OCI-LY1 (cell line): ENCODE data around the gene FCGR2B.
"Not testable (repeated sequence)": the region's sequence is repeated elsewhere in the genome, so short reads cannot be mapped to it uniquely, and the experiment has no call there.

Source experiments
- H2AFZ ChIP-seq: fragments of 200-600 bp; sonication (generic), shearing (Covaris generic); 2 replicates; pipeline ENCODE4 v1.6.0; 2014; ENCODE audit warnings: antibody characterized with exemption, mild to moderate bottlenecking, low read length
- H3F3A ChIP-seq: fragments of 200-600 bp; sonication (generic), shearing (Covaris generic); 2 replicates; pipeline ENCODE4 v1.6.0; 2014; ENCODE audit warnings: mild to moderate bottlenecking, antibody characterized with exemption, low read length, moderate library complexity; ENCODE audit not compliant: insufficient read depth
- H3K27ac ChIP-seq: fragments of 200-600 bp; sonication (generic); 2 replicates; pipeline ENCODE4 v1.5.1; 2014; ENCODE audit warnings: low read length, mixed run types, mild to moderate bottlenecking, low read depth; ENCODE audit not compliant: poor library complexity, severe bottlenecking
- H3K27me3 ChIP-seq: fragments of 200-600 bp; sonication (generic); 2 replicates; pipeline ENCODE4 v1.6.0; 2014; ENCODE audit warnings: antibody characterized with exemption, mild to moderate bottlenecking, low read length, moderate library complexity; ENCODE audit not compliant: insufficient read depth
- H3K36me3 ChIP-seq: fragments of 200-600 bp; sonication (generic); 2 replicates; pipeline ENCODE4 v1.6.1; 2014; ENCODE audit warnings: mild to moderate bottlenecking, antibody characterized with exemption, low read length, moderate library complexity, mixed read lengths; ENCODE audit not compliant: insufficient read depth
- H3K4me1 ChIP-seq: fragments of 200-600 bp; sonication (generic); 2 replicates; pipeline ENCODE4 v1.5.1; 2014; ENCODE audit warnings: mild to moderate bottlenecking, low read length, moderate library complexity; ENCODE audit not compliant: insufficient read depth, severe bottlenecking
- H3K4me2 ChIP-seq: fragments of 200-600 bp; sonication (generic), shearing (Covaris generic); 2 replicates; pipeline ENCODE4 v1.6.1; 2014; ENCODE audit warnings: low read length
- H3K4me3 ChIP-seq: fragments of 200-600 bp; sonication (generic); 2 replicates; pipeline ENCODE4 v1.5.1; 2014; ENCODE audit warnings: low read length, low read depth, mild to moderate bottlenecking, mixed read lengths; ENCODE audit not compliant: poor library complexity, severe bottlenecking
- H3K79me2 ChIP-seq: fragments of 200-600 bp; shearing (Covaris generic); 2 replicates; pipeline ENCODE4 v1.6.1; 2016; ENCODE audit warnings: mixed run types, low read length, mixed read lengths; ENCODE audit not compliant: insufficient read depth
- H3K9ac ChIP-seq: fragments of 200-600 bp; sonication (generic), shearing (Covaris generic); 2 replicates; pipeline ENCODE4 v1.6.1; 2014; ENCODE audit warnings: mild to moderate bottlenecking, low read length, mixed read lengths
- H3K9me2 ChIP-seq: fragments of 200-600 bp; sonication (generic), shearing (Covaris generic); 2 replicates; pipeline ENCODE4 v1.6.1; 2014; ENCODE audit warnings: low read depth, mild to moderate bottlenecking, low read length, mixed read lengths
- H3K9me3 ChIP-seq: fragments of 200-600 bp; shearing (Covaris generic); 2 replicates; pipeline ENCODE4 v1.6.1; 2014; ENCODE audit warnings: low read length, mixed read lengths
- H4K20me1 ChIP-seq: fragments of 200-600 bp; sonication (generic), shearing (Covaris generic); 2 replicates; pipeline ENCODE4 v1.6.0; 2016; ENCODE audit warnings: mild to moderate bottlenecking, low read length; ENCODE audit not compliant: insufficient read depth
- CTCF ChIP-seq: fragments of 200-600 bp; sonication (generic), shearing (Covaris generic); IDR thresholded peaks from 2 replicates; pipeline ENCODE4 v1.5.1; 2017; ENCODE audit warnings: mild to moderate bottlenecking, antibody characterized with exemption, low read length, moderate library complexity, mixed read lengths
- EZH2 ChIP-seq: fragments of 200-600 bp; sonication (generic), shearing (Covaris generic); IDR thresholded peaks from 2 replicates; pipeline ENCODE4 v1.8.0; 2017; ENCODE audit warnings: borderline replicate concordance, mixed run types, mild to moderate bottlenecking, antibody characterized with exemption, low read length, moderate library complexity, mixed read lengths

Gene FCGR2B

GRCh38 chr1:161671045-161672020, 8.4 kb downstream of the FCGR2B start:
- H3K36me3 ChIP-seq: peaks cover 30% of the 10 kb centered on the region
- not testable (repeated sequence) for H3K4me2 ChIP-seq, H4K20me1 ChIP-seq, H3K4me1 ChIP-seq, H3F3A ChIP-seq, H3K4me3 ChIP-seq, H3K9me2 ChIP-seq, H3K79me2 ChIP-seq, H3K27ac ChIP-seq, H2AFZ ChIP-seq, H3K9ac ChIP-seq, H3K9me3 ChIP-seq, H3K27me3 ChIP-seq

- H3K36me3 ChIP-seq: peaks cover 48% of the 10 kb centered on the region
- H3K4me2 ChIP-seq, H3K4me3 ChIP-seq, H3K9me3 ChIP-seq, H3K4me1 ChIP-seq, H3K9ac ChIP-seq, H3K27ac ChIP-seq, H3K9me2 ChIP-seq, H3F3A ChIP-seq, H3K27me3 ChIP-seq, H3K79me2 ChIP-seq, H2AFZ ChIP-seq, H4K20me1 ChIP-seq: not testable (repeated sequence)
Observed at GRCh38 chr1:161673437-161673836, 10.5 kb downstream of the FCGR2B start.

DNA sequence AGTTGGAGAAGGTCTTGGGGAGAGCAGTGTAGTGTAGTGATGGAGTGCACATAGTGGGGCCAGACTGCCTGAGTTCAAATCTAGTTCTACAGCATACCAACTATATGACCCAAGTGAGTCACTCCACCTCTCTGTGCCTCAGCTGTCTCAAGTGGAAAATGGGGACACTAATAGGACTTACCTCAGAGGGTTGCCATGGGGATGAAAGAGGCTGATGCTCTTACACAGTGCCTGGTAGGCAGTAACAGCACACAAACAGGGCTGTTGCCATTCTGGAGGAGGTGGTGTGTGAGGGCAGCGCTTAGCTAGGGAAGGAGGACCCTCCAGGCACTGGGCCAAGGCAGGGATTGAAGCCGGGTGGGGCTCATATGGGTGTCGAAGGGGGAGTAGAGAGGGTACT, 11.5 kb downstream of the FCGR2B start:
- not testable (repeated sequence) for H3K4me3 ChIP-seq, H3K4me2 ChIP-seq, H3K9ac ChIP-seq, H3K4me1 ChIP-seq, H3K27ac ChIP-seq, H2AFZ ChIP-seq, H3K79me2 ChIP-seq, H3K9me2 ChIP-seq, H3K27me3 ChIP-seq, H3F3A ChIP-seq, H4K20me1 ChIP-seq, H3K9me3 ChIP-seq
- peaks cover 53% of the 10 kb centered on the region for H3K36me3 ChIP-seq

DNA sequence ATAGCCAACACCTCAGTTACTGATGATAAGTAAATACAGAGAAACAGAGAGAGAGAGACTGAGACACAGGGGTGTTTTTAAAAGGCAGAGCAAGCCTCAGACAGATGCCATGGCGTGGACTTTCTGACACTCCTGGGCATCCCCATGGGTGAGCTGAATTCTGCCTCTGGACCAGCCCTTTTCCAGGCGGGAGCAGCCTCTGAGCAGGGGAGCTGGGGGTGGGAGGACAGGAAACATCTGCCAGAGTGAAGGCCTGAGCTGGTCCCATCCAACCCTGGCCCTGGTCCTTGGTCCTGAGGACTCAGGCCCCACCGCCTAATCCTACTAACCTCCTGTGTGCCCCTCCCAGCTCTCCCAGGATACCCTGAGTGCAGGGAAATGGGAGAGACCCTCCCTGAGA, 12.0 kb downstream of the FCGR2B start:
- H3K9me3 ChIP-seq, H3K4me1 ChIP-seq, H4K20me1 ChIP-seq, H3K4me3 ChIP-seq, H3K9ac ChIP-seq, H2AFZ ChIP-seq, H3F3A ChIP-seq, H3K79me2 ChIP-seq, H3K9me2 ChIP-seq, H3K27me3 ChIP-seq, H3K27ac ChIP-seq, H3K4me2 ChIP-seq: not testable (repeated sequence)
- H3K36me3 ChIP-seq: peaks cover 53% of the 10 kb centered on the region

DNA sequence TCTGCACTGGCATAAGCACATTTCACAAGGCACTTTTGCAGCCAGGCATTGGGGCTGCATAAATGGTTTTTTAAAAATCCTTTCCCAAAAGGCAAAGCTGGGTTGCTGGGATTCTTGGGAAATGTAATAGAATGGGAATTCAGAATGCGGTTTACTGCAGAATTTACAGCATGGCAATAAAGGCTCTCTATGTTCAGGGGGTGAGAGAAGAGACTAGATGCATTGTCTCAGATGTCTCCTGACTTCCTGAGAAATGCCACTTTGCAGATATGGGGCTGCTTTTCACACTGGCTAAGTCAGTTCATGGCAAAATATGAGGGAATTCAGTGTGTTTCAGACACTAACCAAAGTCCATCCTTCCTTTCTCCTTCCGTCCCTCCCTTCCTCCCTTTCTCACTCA, 13.5 kb downstream of the FCGR2B start:
- H3F3A ChIP-seq: no peaks in the 10 kb centered on the region
- no peaks in the 10 kb centered on the region for H3K27me3 ChIP-seq
- no peak overlapping the region for H3K4me2 ChIP-seq
- H3K9me3 ChIP-seq: no peaks in the 10 kb centered on the region
- H3K27ac ChIP-seq: no peak overlapping the region
- H3K4me3 ChIP-seq: no peak overlapping the region
- no peak overlapping the region for H2AFZ ChIP-seq
- no peaks in the 10 kb centered on the region for H3K79me2 ChIP-seq
- TF ChIP-seq EZH2 (no peak), CTCF (no peak)
- no peaks in the 10 kb centered on the region for H3K4me1 ChIP-seq
- H4K20me1 ChIP-seq: no peaks in the 10 kb centered on the region
- no peak overlapping the region for H3K9ac ChIP-seq
- H3K9me2 ChIP-seq: no peaks in the 10 kb centered on the region
- H3K36me3 ChIP-seq: peaks cover 53% of the 10 kb centered on the region
